ENCODE measurements around the gene AMOTL1. TPM values are rescaled to one million over a fixed set of nuclear protein-coding genes. Genes with fewer than 3 reads are reported as not detected.

Gene AMOTL1
- total and polyA plus RNA-seq, 4 donors = 7.4 to 68.5 (median 27.3) TPM

GRCh38 chr11:94796863-94797262, 28.7 kb downstream of the AMOTL1 start:
- Histone ChIP-seq H3K4me3 (no peak overlapping the region), H3K27ac (ENCODE audit: low read depth in 1 of 2, low read length in 1 of 2) (no peak overlapping the region), H3K4me1 (ENCODE audit: control insufficient read depth in 5 of 5, insufficient read depth in 5 of 5, low read length in 5 of 5) (peaks cover 7 to 27% (median 9%) of the 10 kb centered on the region in 5 donors), H3K27me3 (ENCODE audit: control insufficient read depth in 3 of 3, insufficient read depth in 3 of 3, low read length in 2 of 3) (no peaks in the 10 kb centered on the region), H3K36me3 (ENCODE audit: control insufficient read depth in 4 of 4, insufficient read depth in 4 of 4, low read length in 4 of 4) (peaks cover 0 to 14% (median 12%) of the 10 kb centered on the region in 4 donors), H3K9me3 (ENCODE audit: control insufficient read depth in 4 of 4, insufficient read depth in 3 of 4, low read length in 3 of 4) (no peaks in the 10 kb centered on the region), H3K9ac (ENCODE audit: insufficient read depth in 1 of 2, low read length in 2 of 2) (no peak overlapping the region)
- ATAC-seq (ENCODE audit: insufficient read depth, low FRiP score) = no peak
- 85 to 93% methylated on average over 4 of the region's 4 CpGs for WGBS, 2 donors
- TF ChIP-seq CTCF (IDR thresholded peaks at IDR 0.05; ENCODE audit: control extremely low read depth, extremely low read depth) = no peak
- no peak for DNase-seq

DNA sequence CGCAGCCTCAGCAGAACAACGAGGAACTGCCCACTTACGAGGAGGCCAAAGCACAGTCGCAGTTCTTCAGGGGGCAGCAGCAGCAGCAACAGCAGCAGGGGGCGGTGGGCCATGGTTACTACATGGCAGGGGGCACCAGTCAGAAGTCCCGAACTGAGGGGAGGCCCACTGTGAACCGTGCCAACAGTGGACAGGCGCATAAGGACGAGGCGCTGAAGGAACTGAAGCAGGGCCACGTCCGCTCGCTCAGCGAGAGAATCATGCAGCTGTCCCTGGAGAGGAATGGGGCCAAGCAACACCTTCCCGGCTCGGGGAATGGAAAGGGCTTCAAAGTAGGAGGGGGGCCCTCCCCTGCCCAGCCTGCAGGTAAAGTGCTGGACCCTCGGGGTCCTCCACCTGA, 31.6 kb downstream of the AMOTL1 start:
- TF ChIP-seq CTCF (IDR thresholded peaks at IDR 0.05; ENCODE audit: control extremely low read depth, extremely low read depth) = no peak
- Histone ChIP-seq H3K4me1 (ENCODE audit: control insufficient read depth in 5 of 5, insufficient read depth in 5 of 5, low read length in 5 of 5) (peaks cover 0 to 7% (median 5%) of the 10 kb centered on the region in 5 donors), H3K27ac (ENCODE audit: low read depth in 1 of 2, low read length in 1 of 2) (no peak overlapping the region), H3K36me3 (ENCODE audit: control insufficient read depth in 4 of 4, insufficient read depth in 4 of 4, low read length in 4 of 4) (peaks cover 0 to 28% (median 19%) of the 10 kb centered on the region in 4 donors), H3K9ac (ENCODE audit: insufficient read depth in 1 of 2, low read length in 2 of 2) (no peak overlapping the region), H3K27me3 (ENCODE audit: control insufficient read depth in 3 of 3, insufficient read depth in 3 of 3, low read length in 2 of 3) (no peaks in the 10 kb centered on the region), H3K4me3 (no peak overlapping the region), H3K9me3 (ENCODE audit: control insufficient read depth in 4 of 4, insufficient read depth in 3 of 4, low read length in 3 of 4) (no peaks in the 10 kb centered on the region)
- DNase-seq (no peak), ATAC-seq (ENCODE audit: insufficient read depth, low FRiP score) (no peak)
- 95 to 98% methylated on average over 17 of the region's 17 CpGs for WGBS, 2 donors

DNA sequence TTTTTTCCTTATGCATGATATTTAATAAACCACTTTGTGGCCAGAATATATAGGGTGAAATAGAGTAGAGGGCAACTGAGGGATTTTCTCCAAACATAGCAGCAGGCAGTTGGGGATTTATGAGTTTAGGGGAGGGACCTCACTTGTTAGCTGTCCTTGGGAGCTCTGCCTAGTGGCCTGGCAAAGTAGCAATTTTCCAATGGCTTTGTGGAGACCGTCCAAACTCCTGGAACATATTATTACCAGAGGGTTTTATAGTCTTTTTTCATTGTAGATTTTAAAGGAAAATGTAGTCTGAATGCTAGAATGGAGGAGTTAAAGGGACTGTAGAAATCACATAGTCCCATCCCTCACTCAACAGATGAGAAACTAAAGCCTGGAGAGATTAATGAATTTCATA, 32.3 kb downstream of the AMOTL1 start:
- H3K4me1 ChIP-seq (ENCODE audit: control insufficient read depth in 5 of 5, insufficient read depth in 5 of 5, low read length in 5 of 5) = peaks cover 0 to 7% (median 0%) of the 10 kb centered on the region in 5 donors
- no peak for TF ChIP-seq CTCF (IDR thresholded peaks at IDR 0.05; ENCODE audit: control extremely low read depth, extremely low read depth)
- H3K9me3 ChIP-seq (ENCODE audit: control insufficient read depth in 4 of 4, insufficient read depth in 3 of 4, low read length in 3 of 4) = no peaks in the 10 kb centered on the region
- H3K4me3 ChIP-seq = no peak overlapping the region
- WGBS, 2 donors = 60 to 85% methylated on average over 1 of the region's 1 CpG
- DNase-seq = peak in 1 of 3 donors; percentile 57
- H3K9ac ChIP-seq (ENCODE audit: insufficient read depth in 1 of 2, low read length in 2 of 2) = no peak overlapping the region
- ATAC-seq (ENCODE audit: insufficient read depth, low FRiP score) = no peak
- H3K36me3 ChIP-seq (ENCODE audit: control insufficient read depth in 4 of 4, insufficient read depth in 4 of 4, low read length in 4 of 4) = peaks cover 0 to 28% (median 19%) of the 10 kb centered on the region in 4 donors
- no peaks in the 10 kb centered on the region for H3K27me3 ChIP-seq (ENCODE audit: control insufficient read depth in 3 of 3, insufficient read depth in 3 of 3, low read length in 2 of 3)
- H3K27ac ChIP-seq (ENCODE audit: low read depth in 1 of 2, low read length in 1 of 2) = no peak overlapping the region

GRCh38 chr11:94801866-94802460, 33.8 kb downstream of the AMOTL1 start:
- Histone ChIP-seq H3K4me3 (no peak overlapping the region), H3K27ac (ENCODE audit: low read depth in 1 of 2, low read length in 1 of 2) (no peak overlapping the region), H3K4me1 (ENCODE audit: control insufficient read depth in 5 of 5, insufficient read depth in 5 of 5, low read length in 5 of 5) (peaks cover 0 to 7% (median 0%) of the 10 kb centered on the region in 5 donors), H3K36me3 (ENCODE audit: control insufficient read depth in 4 of 4, insufficient read depth in 4 of 4, low read length in 4 of 4) (peaks cover 0 to 32% (median 23%) of the 10 kb centered on the region in 4 donors), H3K9ac (ENCODE audit: insufficient read depth in 1 of 2, low read length in 2 of 2) (no peak overlapping the region), H3K27me3 (ENCODE audit: control insufficient read depth in 3 of 3, insufficient read depth in 3 of 3, low read length in 2 of 3) (no peaks in the 10 kb centered on the region), H3K9me3 (ENCODE audit: control insufficient read depth in 4 of 4, insufficient read depth in 3 of 4, low read length in 3 of 4) (no peaks in the 10 kb centered on the region)
- ATAC-seq (ENCODE audit: insufficient read depth, low FRiP score) (no peak), DNase-seq (no peak)
- no peak for TF ChIP-seq CTCF (IDR thresholded peaks at IDR 0.05; ENCODE audit: control extremely low read depth, extremely low read depth)
- WGBS, 2 donors = 91 to 93% methylated on average over 4 of the region's 4 CpGs
